IPS-18a (cell line): ENCODE data around the gene CAD.

ENCODE experiments used
- H3K27ac ChIP-seq: one replicate; pipeline ENCODE4 v1.5.1; 2013; ENCODE audit warnings: low read length
- H3K27me3 ChIP-seq: one replicate; pipeline ENCODE4 v1.6.1; 2013; ENCODE audit warnings: mild to moderate bottlenecking, low read length; ENCODE audit not compliant: control insufficient read depth, insufficient read depth
- H3K36me3 ChIP-seq: one replicate; pipeline ENCODE4 v1.6.1; 2013; ENCODE audit warnings: low read depth, low read length; ENCODE audit not compliant: control insufficient read depth
- H3K4me1 ChIP-seq: one replicate; pipeline ENCODE4 v1.6.1; 2013; ENCODE audit warnings: low read depth, low read length; ENCODE audit not compliant: control insufficient read depth
- H3K4me3 ChIP-seq: one replicate; pipeline ENCODE4 v1.5.1; 2013; ENCODE audit warnings: low read length
- H3K9ac ChIP-seq: one replicate; pipeline ENCODE4 v1.6.1; 2013; ENCODE audit warnings: mild to moderate bottlenecking, low read length, moderate library complexity
- H3K9me3 ChIP-seq: one replicate; pipeline ENCODE4 v1.6.1; 2013; ENCODE audit warnings: low read depth, low read length; ENCODE audit not compliant: control insufficient read depth

Gene CAD

DNA sequence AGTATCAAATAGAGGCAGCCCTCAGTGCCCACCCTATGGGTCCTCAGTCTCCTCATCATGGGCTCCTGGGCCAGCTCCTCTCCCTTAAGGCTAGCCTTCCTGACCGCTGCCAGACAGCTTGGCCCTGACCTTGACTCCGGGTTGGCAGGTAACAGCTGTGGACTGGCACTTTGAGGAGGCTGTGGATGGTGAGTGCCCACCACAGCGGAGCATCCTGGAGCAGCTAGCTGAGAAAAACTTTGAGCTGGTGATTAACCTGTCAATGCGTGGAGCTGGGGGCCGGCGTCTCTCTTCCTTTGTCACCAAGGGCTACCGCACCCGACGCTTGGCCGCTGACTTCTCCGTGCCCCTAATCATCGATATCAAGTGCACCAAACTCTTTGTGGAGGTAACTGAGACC is 19.0 kb downstream of the CAD start:
- no peak overlapping the region for H3K4me3 ChIP-seq
- peaks cover 97% of the 10 kb centered on the region for H3K36me3 ChIP-seq
- H3K9me3 ChIP-seq: no peaks in the 10 kb centered on the region
- no peaks in the 10 kb centered on the region for H3K4me1 ChIP-seq
- H3K27me3 ChIP-seq: no peaks in the 10 kb centered on the region
- no peak overlapping the region for H3K27ac ChIP-seq
- no peak overlapping the region for H3K9ac ChIP-seq

GRCh38 chr2:27236626-27237025 is 19.5 kb downstream of the CAD start:
- no peak overlapping the region for H3K27ac ChIP-seq
- no peak overlapping the region for H3K9ac ChIP-seq
- no peaks in the 10 kb centered on the region for H3K9me3 ChIP-seq
- H3K27me3 ChIP-seq: no peaks in the 10 kb centered on the region
- no peak overlapping the region for H3K4me3 ChIP-seq
- peaks cover 97% of the 10 kb centered on the region for H3K36me3 ChIP-seq
- no peaks in the 10 kb centered on the region for H3K4me1 ChIP-seq

GRCh38 chr2:27237341-27237945 is 20.3 kb downstream of the CAD start:
- H3K4me3 ChIP-seq: no peak overlapping the region
- H3K9me3 ChIP-seq: no peaks in the 10 kb centered on the region
- H3K27me3 ChIP-seq: no peaks in the 10 kb centered on the region
- H3K27ac ChIP-seq: no peak overlapping the region
- H3K36me3 ChIP-seq: peaks cover 97% of the 10 kb centered on the region
- H3K4me1 ChIP-seq: no peaks in the 10 kb centered on the region
- H3K9ac ChIP-seq: no peak overlapping the region

GRCh38 chr2:27238976-27239375 is 21.8 kb downstream of the CAD start:
- H3K9me3 ChIP-seq: no peaks in the 10 kb centered on the region
- H3K27me3 ChIP-seq: no peaks in the 10 kb centered on the region
- H3K36me3 ChIP-seq: peaks cover 97% of the 10 kb centered on the region
- H3K4me3 ChIP-seq: no peak overlapping the region
- no peaks in the 10 kb centered on the region for H3K4me1 ChIP-seq
- no peak overlapping the region for H3K9ac ChIP-seq
- H3K27ac ChIP-seq: no peak overlapping the region

DNA sequence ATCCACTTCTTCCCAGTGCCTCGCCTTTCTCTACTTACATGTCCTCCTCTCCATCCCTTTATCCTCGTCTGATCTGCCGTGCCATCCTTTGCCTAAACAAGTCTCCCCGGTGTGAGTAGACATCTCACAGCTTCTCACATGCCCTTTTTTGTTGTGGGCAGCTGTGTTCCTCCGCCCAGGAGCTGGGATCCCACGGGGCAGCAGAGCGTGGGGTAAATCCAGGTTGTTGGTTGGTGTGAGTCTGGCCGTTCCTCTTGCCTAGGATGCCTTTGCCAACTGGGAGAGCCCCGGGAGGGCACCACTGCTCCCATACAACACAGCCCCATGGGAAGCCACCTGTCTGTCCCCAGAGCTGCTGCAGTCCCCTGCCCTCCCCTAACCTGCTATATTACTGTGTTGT is 23.2 kb downstream of the CAD start:
- Histone ChIP-seq H3K9ac (no peak overlapping the region), H3K9me3 (no peaks in the 10 kb centered on the region), H3K36me3 (peaks cover 90% of the 10 kb centered on the region), H3K4me3 (no peak overlapping the region), H3K27ac (no peak overlapping the region), H3K4me1 (no peaks in the 10 kb centered on the region), H3K27me3 (no peaks in the 10 kb centered on the region)

- peaks cover 74% of the 10 kb centered on the region for H3K36me3 ChIP-seq
- H3K4me1 ChIP-seq: no peaks in the 10 kb centered on the region
- no peak overlapping the region for H3K4me3 ChIP-seq
- H3K9me3 ChIP-seq: no peaks in the 10 kb centered on the region
- no peak overlapping the region for H3K9ac ChIP-seq
- no peak overlapping the region for H3K27ac ChIP-seq
- no peaks in the 10 kb centered on the region for H3K27me3 ChIP-seq
Observed at GRCh38 chr2:27241761-27242613, 24.8 kb downstream of the CAD start.

- no peak overlapping the region for H3K4me3 ChIP-seq
- no peak overlapping the region for H3K27ac ChIP-seq
- no peaks in the 10 kb centered on the region for H3K27me3 ChIP-seq
- peaks cover 68% of the 10 kb centered on the region for H3K36me3 ChIP-seq
- H3K4me1 ChIP-seq: no peaks in the 10 kb centered on the region
- no peaks in the 10 kb centered on the region for H3K9me3 ChIP-seq
- no peak overlapping the region for H3K9ac ChIP-seq
Observed at GRCh38 chr2:27242614-27242951, 25.4 kb downstream of the CAD start.

DNA sequence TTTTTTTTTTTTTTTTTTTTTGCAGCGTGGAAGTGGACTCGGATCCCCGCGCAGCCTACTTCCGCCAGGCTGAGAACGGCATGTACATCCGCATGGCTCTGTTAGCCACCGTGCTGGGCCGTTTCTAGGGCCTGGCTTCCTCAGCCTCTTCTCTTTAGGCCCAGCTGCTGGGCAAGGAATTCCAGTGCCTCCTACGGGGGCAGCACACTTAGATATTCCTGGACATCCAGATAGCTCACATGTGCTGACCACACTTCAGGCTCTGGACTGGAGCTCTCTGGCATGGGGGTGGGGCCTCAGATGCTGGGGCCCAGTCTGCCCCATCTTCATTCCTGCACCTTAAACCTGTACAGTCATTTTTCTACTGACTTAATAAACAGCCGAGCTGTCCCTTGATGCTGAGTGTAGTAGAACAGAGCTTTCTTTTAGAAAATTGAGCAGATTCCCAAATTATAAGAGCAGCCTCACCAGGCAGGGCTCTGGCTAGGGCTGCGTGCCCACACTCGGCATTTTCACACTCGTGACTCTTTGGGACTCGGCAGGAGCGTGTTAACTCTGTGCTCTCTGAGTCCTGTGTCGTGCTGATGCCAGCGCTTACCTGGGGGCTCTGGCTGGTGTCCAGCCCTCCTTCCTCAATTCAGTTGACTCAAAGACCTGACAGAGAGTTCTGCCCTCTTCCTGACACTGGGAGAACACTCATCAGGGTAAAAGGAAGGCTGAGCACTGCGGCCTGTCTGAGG is 26.4 kb downstream of the CAD start:
- Histone ChIP-seq H3K27me3 (no peaks in the 10 kb centered on the region), H3K9me3 (no peaks in the 10 kb centered on the region), H3K36me3 (peaks cover 59% of the 10 kb centered on the region), H3K4me1 (no peaks in the 10 kb centered on the region), H3K4me3 (no peak overlapping the region), H3K9ac (no peak overlapping the region), H3K27ac (no peak overlapping the region)

- Histone ChIP-seq H3K27me3 (no peaks in the 10 kb centered on the region), H3K27ac (no peak overlapping the region), H3K4me3 (no peak overlapping the region), H3K36me3 (peaks cover 46% of the 10 kb centered on the region), H3K9me3 (no peaks in the 10 kb centered on the region), H3K4me1 (no peaks in the 10 kb centered on the region), H3K9ac (no peak overlapping the region)
Observed at GRCh38 chr2:27245116-27245515, 27.9 kb downstream of the CAD start.

- H3K4me1 ChIP-seq: peaks cover 4% of the 10 kb centered on the region
- H3K36me3 ChIP-seq: peaks cover 41% of the 10 kb centered on the region
- H3K27me3 ChIP-seq: no peaks in the 10 kb centered on the region
- H3K9me3 ChIP-seq: no peaks in the 10 kb centered on the region
- H3K9ac ChIP-seq: no peak overlapping the region
- H3K4me3 ChIP-seq: no peak overlapping the region
- H3K27ac ChIP-seq: no peak overlapping the region
Observed at GRCh38 chr2:27245626-27246025, 28.5 kb downstream of the CAD start.

GRCh38 chr2:27247893-27248292 is 30.7 kb downstream of the CAD start:
- H3K9me3 ChIP-seq: no peaks in the 10 kb centered on the region
- no peak overlapping the region for H3K9ac ChIP-seq
- H3K4me3 ChIP-seq: no peak overlapping the region
- H3K36me3 ChIP-seq: peaks cover 18% of the 10 kb centered on the region
- H3K27me3 ChIP-seq: peaks cover 7% of the 10 kb centered on the region
- peaks cover 4% of the 10 kb centered on the region for H3K4me1 ChIP-seq
- H3K27ac ChIP-seq: no peak overlapping the region
